Neural cell (in vitro differentiated cells): Measurements from ENCODE around the gene WNT3. TPM values are rescaled to one million over a fixed set of nuclear protein-coding genes. Genes with fewer than 3 reads are reported as not detected.

ENCODE experiments used
- H2AFZ ChIP-seq: fragments of 200-600, 300-800 bp; sonication (generic), shearing (Covaris generic); 2 replicates; pipeline ENCODE4 v1.6.0; 2014; ENCODE audit warnings: low read depth, mild to moderate bottlenecking, antibody characterized with exemption, low read length, moderate library complexity
- H3F3A ChIP-seq: fragments of 200-600 bp; shearing (Covaris generic); 2 replicates; pipeline ENCODE4 v1.6.1; 2016; ENCODE audit warnings: mild to moderate bottlenecking, moderate library complexity, mixed read lengths, antibody characterized with exemption, low read length; ENCODE audit not compliant: insufficient read depth, poor library complexity, severe bottlenecking
- H3K27ac ChIP-seq: fragments of 200-600, 300-800 bp; sonication (generic), shearing (Covaris generic); 2 replicates; pipeline ENCODE4 v1.5.1; 2014; ENCODE audit warnings: mild to moderate bottlenecking, low read length, moderate library complexity
- H3K27me3 ChIP-seq: fragments of 300-800, 200-600 bp; sonication (generic), shearing (Covaris generic); 2 replicates; pipeline ENCODE4 v1.6.0; 2014; ENCODE audit warnings: mild to moderate bottlenecking, low read depth, low read length, moderate library complexity; ENCODE audit not compliant: insufficient read depth
- H3K36me3 ChIP-seq: fragments of 300-800, 200-600 bp; sonication (generic), shearing (Covaris generic); 2 replicates; pipeline ENCODE4 v1.5.1; 2014; ENCODE audit warnings: mild to moderate bottlenecking, antibody characterized with exemption, low read length, moderate library complexity; ENCODE audit not compliant: insufficient read depth
- H3K4me2 ChIP-seq: fragments of 300-800, 200-600 bp; sonication (generic), shearing (Covaris generic); 2 replicates; pipeline ENCODE4 v1.6.0; 2014; ENCODE audit warnings: mild to moderate bottlenecking, low read length
- H3K4me3 ChIP-seq: fragments of 300-800, 200-600 bp; sonication (generic), shearing (Covaris generic); 2 replicates; pipeline ENCODE4 v1.5.1; 2014; ENCODE audit warnings: mild to moderate bottlenecking, low read length, moderate library complexity
- H3K79me2 ChIP-seq: fragments of 200-600 bp; shearing (Covaris generic); replicated peaks from 2 replicates; pipeline ENCODE4 v1.6.0; 2014; ENCODE audit warnings: mild to moderate bottlenecking, low read length, moderate library complexity; ENCODE audit not compliant: insufficient read depth
- H3K9ac ChIP-seq: fragments of 300-800, 200-600 bp; sonication (generic), shearing (Covaris generic); 2 replicates; pipeline ENCODE4 v1.6.1; 2016; ENCODE audit warnings: mild to moderate bottlenecking, low read length, mixed read lengths
- H3K9me2 ChIP-seq: fragments of 200-600 bp; shearing (Covaris generic); 2 replicates; pipeline ENCODE4 v1.6.1; 2016; ENCODE audit warnings: mild to moderate bottlenecking, low read length, mixed read lengths; ENCODE audit not compliant: insufficient read depth
- H3K9me3 ChIP-seq: fragments of 200-600, 300-800 bp; sonication (generic), shearing (Covaris generic); 2 replicates; pipeline ENCODE4 v1.6.1; 2016; ENCODE audit warnings: mild to moderate bottlenecking, mixed run types, low read length, moderate library complexity, mixed read lengths
- H4K20me1 ChIP-seq: fragments of 200-600 bp; shearing (Covaris generic); 2 replicates; pipeline ENCODE4 v1.6.1; 2016; ENCODE audit warnings: mild to moderate bottlenecking, mixed run types; ENCODE audit not compliant: insufficient read depth
- EP300 ChIP-seq: fragments of 450-650 bp; conservative IDR thresholded peaks from 2 replicates; pipeline ENCODE4 v1.6.1; 2014; ENCODE audit warnings: antibody characterized with exemption, mild to moderate bottlenecking, moderate library complexity; ENCODE audit not compliant: poor library complexity, severe bottlenecking
- EZH2 ChIP-seq: fragments of 200-600, 300-800 bp; shearing (Covaris generic), sonication (generic); IDR thresholded peaks from 2 replicates; pipeline ENCODE4 v1.6.1; 2014; ENCODE audit warnings: antibody characterized with exemption, low read length, borderline replicate concordance, mild to moderate bottlenecking; ENCODE audit not compliant: insufficient read depth, poor library complexity, severe bottlenecking
- MXI1 ChIP-seq: fragments of 450-650 bp; conservative IDR thresholded peaks from 2 replicates; pipeline ENCODE4 v1.6.1; 2014; ENCODE audit warnings: antibody characterized with exemption, mild to moderate bottlenecking; ENCODE audit not compliant: poor library complexity, severe bottlenecking
- POLR2AphosphoS5 ChIP-seq: IDR thresholded peaks from 2 replicates; pipeline ENCODE4 v1.6.1; 2012
- RAD21 ChIP-seq: fragments of 450-650 bp; conservative IDR thresholded peaks from 2 replicates; pipeline ENCODE4 v1.6.1; 2014; ENCODE audit warnings: antibody characterized with exemption, mild to moderate bottlenecking, moderate library complexity
- REST ChIP-seq: IDR thresholded peaks from 2 replicates; pipeline ENCODE4 v1.6.1; 2012; ENCODE audit warnings: borderline replicate concordance
- SMC3 ChIP-seq: fragments of 450-650 bp; conservative IDR thresholded peaks from 2 replicates; pipeline ENCODE4 v1.6.1; 2014; ENCODE audit warnings: antibody characterized with exemption, mild to moderate bottlenecking, moderate library complexity; ENCODE audit not compliant: poor library complexity
- TAF1 ChIP-seq: IDR thresholded peaks from 2 replicates; pipeline ENCODE4 v1.6.1; 2012; ENCODE audit warnings: low read depth
- polyA plus RNA-seq: library from polyadenylated mRNA; depleted of rRNA; stranded (reverse); fragments of >200 nt; gene quantifications from 2 replicates; pipeline ENCODE4 v1.2.3, GENCODE V29; 2014
- TF ChIP-seq, protein P1 (sequence below): fragments of 450-650 bp; IDR thresholded peaks from 2 replicates; pipeline ENCODE4 v1.5.1; 2014; ENCODE audit warnings: antibody characterized with exemption, mild to moderate bottlenecking, moderate library complexity; ENCODE audit not compliant: poor library complexity, severe bottlenecking

Gene WNT3
- polyA plus RNA-seq, 1 donor from 2014 or later, result 7.6 TPM

GRCh38 chr17:46854948-46855347, 36.5 kb upstream of the WNT3 start:
- Histone ChIP-seq H3K4me2 (no peak overlapping the region), H3K9me3 (no peaks in the 10 kb centered on the region), H3K36me3 (no peaks in the 10 kb centered on the region), H3K79me2 (no peaks in the 10 kb centered on the region), H3K27ac (no peak overlapping the region), H4K20me1 (no peaks in the 10 kb centered on the region), H3K27me3 (peaks cover 44% of the 10 kb centered on the region), H3K9ac (no peak overlapping the region), H3K9me2 (no peaks in the 10 kb centered on the region), H2AFZ (no peak overlapping the region), H3F3A (no peaks in the 10 kb centered on the region), H3K4me3 (no peak overlapping the region)
- TF ChIP-seq SMC3 (no peak), POLR2AphosphoS5 (no peak), EP300 (no peak), RAD21 (no peak), EZH2 (no peak), MXI1 (no peak), TAF1 (no peak), REST (no peak)
- TF ChIP-seq, protein P1, sequence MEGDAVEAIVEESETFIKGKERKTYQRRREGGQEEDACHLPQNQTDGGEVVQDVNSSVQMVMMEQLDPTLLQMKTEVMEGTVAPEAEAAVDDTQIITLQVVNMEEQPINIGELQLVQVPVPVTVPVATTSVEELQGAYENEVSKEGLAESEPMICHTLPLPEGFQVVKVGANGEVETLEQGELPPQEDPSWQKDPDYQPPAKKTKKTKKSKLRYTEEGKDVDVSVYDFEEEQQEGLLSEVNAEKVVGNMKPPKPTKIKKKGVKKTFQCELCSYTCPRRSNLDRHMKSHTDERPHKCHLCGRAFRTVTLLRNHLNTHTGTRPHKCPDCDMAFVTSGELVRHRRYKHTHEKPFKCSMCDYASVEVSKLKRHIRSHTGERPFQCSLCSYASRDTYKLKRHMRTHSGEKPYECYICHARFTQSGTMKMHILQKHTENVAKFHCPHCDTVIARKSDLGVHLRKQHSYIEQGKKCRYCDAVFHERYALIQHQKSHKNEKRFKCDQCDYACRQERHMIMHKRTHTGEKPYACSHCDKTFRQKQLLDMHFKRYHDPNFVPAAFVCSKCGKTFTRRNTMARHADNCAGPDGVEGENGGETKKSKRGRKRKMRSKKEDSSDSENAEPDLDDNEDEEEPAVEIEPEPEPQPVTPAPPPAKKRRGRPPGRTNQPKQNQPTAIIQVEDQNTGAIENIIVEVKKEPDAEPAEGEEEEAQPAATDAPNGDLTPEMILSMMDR, result no peak

- H3K9ac ChIP-seq, result no peak overlapping the region
- TF ChIP-seq, protein P1, result no peak
- TF ChIP-seq EP300 (no peak), REST (no peak), SMC3 (no peak), EZH2 (no peak), POLR2AphosphoS5 (no peak), RAD21 (no peak), MXI1 (no peak), TAF1 (no peak)
- peaks cover 47% of the 10 kb centered on the region for H3K27me3 ChIP-seq
- H3K4me2 ChIP-seq, result no peak overlapping the region
- H3K79me2 ChIP-seq, result no peaks in the 10 kb centered on the region
- no peak overlapping the region for H2AFZ ChIP-seq
- H3K4me3 ChIP-seq, result no peak overlapping the region
- H3K9me3 ChIP-seq, result no peaks in the 10 kb centered on the region
- no peaks in the 10 kb centered on the region for H4K20me1 ChIP-seq
- no peaks in the 10 kb centered on the region for H3K36me3 ChIP-seq
- no peaks in the 10 kb centered on the region for H3K9me2 ChIP-seq
- H3F3A ChIP-seq, result no peaks in the 10 kb centered on the region
- H3K27ac ChIP-seq, result no peak overlapping the region
These were observed 36.0 kb upstream of the WNT3 start for GRCh38 chr17:46854515-46854914.
